Sigmoid colon (tissue), 4 donors: ENCODE measurements around the gene PIAS1.

ENCODE experiments used
- EP300 ChIP-seq, 4 donors: sonication (generic); formaldehyde crosslinking; IDR thresholded peaks; one replicate each; pipeline ENCODE4 v1.6.1; 2017; ENCODE audit warnings: antibody characterized with exemption in 4 of 4
- POLR2A ChIP-seq, 2 donors: fragments of 450-650 bp; IDR thresholded peaks; one replicate each; pipeline ENCODE4 v1.6.1; 2016; ENCODE audit warnings: antibody characterized with exemption in 2 of 2, mild to moderate bottlenecking in 2 of 2, moderate library complexity in 2 of 2
- POLR2AphosphoS5 ChIP-seq, 4 donors: sonication (generic); formaldehyde crosslinking; IDR thresholded peaks; one replicate each; pipeline ENCODE4 v1.6.1; 2017; ENCODE audit warnings: antibody characterized with exemption in 4 of 4
- TF ChIP-seq, protein P1 (sequence below), 4 experiments: fragments of 450-650 bp in 3 of 4; fragments of 200-600 bp in 1 of 4; IDR thresholded peaks; one replicate each; pipeline ENCODE4 v1.5.1; 2016 to 2019; ENCODE audit warnings: antibody characterized with exemption in 4 of 4, mild to moderate bottlenecking in 3 of 4, moderate library complexity in 2 of 4

DNA sequence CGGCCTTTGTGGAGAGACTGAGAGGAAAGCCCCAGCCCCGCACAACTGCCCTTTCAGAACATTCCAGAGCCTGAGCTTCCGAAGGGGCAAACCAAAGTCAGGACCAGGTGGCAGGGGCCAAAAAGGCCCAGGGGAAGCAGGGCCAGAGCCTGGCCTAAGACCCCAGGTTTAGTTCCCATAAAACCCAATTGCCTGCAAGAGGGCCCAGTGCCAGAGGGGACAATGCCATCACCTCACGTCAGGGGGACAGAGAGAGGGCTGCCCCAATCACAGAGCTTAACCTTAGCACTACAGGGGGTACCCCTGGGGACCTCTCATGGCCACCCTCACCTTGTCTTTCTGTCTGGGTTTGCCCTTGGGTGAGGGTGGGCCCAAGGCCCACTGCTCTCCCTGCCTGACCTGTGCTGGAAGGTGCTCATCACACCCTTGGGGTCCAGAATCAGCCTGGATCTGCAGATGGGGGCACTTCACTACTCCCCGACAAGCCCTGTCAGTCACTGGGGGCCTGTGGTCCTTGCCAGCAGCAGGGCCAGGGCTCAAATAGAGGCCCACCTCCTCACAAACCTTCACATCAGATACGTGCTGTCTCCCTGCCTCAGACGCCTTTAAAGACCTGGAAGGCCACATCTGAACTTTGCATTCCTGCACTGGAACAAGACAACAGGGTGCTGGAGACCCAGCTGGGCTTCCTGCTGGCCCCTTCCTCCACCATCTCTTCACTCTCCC is 147.2 kb downstream of the PIAS1 start:
- TF ChIP-seq POLR2A (IDR thresholded peaks at IDR 0.05) (no peak), POLR2AphosphoS5 (IDR thresholded peaks at IDR 0.05) (no peak), EP300 (IDR thresholded peaks at IDR 0.05) (no peak)
- TF ChIP-seq, protein P1, sequence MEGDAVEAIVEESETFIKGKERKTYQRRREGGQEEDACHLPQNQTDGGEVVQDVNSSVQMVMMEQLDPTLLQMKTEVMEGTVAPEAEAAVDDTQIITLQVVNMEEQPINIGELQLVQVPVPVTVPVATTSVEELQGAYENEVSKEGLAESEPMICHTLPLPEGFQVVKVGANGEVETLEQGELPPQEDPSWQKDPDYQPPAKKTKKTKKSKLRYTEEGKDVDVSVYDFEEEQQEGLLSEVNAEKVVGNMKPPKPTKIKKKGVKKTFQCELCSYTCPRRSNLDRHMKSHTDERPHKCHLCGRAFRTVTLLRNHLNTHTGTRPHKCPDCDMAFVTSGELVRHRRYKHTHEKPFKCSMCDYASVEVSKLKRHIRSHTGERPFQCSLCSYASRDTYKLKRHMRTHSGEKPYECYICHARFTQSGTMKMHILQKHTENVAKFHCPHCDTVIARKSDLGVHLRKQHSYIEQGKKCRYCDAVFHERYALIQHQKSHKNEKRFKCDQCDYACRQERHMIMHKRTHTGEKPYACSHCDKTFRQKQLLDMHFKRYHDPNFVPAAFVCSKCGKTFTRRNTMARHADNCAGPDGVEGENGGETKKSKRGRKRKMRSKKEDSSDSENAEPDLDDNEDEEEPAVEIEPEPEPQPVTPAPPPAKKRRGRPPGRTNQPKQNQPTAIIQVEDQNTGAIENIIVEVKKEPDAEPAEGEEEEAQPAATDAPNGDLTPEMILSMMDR (IDR thresholded peaks at IDR 0.05), result no peak
